GM18526 (cell line): ENCODE measurements around the gene TEX30.

Experiments
- POLR2A ChIP-seq: IDR thresholded peaks from 3 replicates; pipeline ENCODE4 v1.6.1; 2011; ENCODE audit not compliant: insufficient read length; ENCODE audit errors: extremely low read depth

The TEX30 gene

GRCh38 chr13:102773441-102774213 is at the start of gene TEX30:
Gene TEX30 (minus strand): TSS chr13:102773786. CDS start chr13:102770026, 3,760 bp downstream.
- peak; percentile 98 for TF ChIP-seq POLR2A

DNA sequence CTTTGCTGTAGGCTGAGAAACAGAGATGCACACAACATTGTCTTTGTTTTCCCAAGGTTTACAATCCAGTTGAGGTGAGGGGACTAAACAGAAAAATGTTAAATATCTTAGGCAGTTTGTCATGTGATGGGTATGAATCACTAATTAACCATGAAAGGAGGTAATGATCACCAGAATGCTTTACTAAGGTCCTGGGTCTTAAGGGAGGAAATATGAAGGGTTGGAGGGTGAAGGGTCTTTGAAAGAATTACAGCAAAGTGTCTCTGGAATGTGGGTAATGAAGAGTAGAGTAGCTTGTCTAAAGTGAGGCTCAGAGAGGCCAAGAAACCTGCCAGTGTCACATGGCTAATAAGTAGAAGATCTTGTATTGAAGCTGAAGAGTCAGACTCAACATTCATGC is 44.3 kb upstream of the TEX30 start:
- TF ChIP-seq POLR2A: no peak

DNA sequence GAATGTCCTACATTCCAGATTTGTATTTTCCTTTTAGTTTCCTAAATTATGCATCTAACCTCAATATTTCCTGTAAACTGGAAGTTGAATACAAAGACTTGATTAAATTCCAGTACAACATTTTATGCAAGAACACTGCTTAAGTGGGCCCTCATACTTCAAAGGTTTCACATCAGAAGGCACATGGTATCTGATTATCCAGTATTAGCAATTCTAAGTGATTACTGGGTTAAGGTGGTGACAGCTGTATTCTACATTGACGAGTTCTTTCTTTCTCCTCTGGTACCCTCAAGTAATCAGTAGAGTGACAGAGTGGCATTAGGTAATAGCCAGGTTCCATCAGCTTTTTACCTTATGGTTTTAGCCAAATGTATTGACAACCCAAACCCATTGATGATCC is 43.7 kb upstream of the TEX30 start:
- no peak for TF ChIP-seq POLR2A

GRCh38 chr13:102816708-102817107 is 43.1 kb upstream of the TEX30 start:
- TF ChIP-seq POLR2A: no peak

GRCh38 chr13:102815788-102816187 is 42.2 kb upstream of the TEX30 start:
- no peak for TF ChIP-seq POLR2A

DNA sequence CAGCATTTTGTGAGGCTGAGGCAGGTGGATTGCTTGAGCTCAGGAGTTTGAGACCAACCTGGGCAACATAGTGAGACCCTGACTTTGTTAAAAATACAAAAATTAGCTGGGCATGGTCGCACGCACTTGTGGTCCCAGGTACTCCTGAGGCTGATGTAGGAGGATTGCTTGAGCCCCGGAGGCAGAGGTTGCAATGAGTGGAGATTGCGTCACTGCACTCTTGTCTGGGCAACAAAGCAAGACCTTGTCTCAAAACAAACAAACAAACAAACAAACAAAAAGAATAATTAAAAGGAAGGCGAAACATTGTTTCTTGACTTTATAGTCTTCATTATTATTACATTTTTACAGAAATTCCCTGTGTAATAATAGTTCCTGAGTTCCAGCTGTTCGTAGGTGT is 41.2 kb upstream of the TEX30 start:
- no peak for TF ChIP-seq POLR2A

DNA sequence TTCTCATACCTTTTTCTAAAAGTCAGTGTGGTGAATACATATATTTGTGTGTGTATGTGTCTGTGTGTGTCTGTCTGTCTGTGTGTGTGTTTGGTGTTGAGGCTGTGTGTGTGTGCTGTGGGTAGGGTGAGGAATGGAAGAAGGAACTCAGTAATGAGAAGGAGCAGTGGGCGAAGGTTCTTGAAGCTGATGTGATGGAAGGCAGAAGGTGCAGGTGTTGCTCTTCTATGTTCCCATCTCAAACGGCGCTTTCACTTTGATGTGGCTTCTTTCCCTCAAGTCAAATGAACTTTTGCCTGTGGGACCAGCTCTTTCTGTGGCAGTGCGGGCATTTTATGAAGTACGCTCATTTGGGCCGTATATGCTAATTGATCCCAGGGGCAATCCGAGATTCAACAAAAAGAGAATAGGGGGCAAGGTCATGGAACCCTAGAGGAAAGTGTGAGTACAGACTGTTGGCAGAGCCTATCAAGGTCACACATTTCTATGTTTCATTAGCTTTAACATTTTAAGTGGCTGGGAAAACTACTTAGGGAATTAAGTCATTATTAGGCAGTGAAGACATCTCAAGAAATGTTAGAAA is 40.5 kb upstream of the TEX30 start:
- TF ChIP-seq POLR2A: no peak

- no peak for TF ChIP-seq POLR2A
These were observed 39.2 kb upstream of the TEX30 start for GRCh38 chr13:102812611-102813287.

DNA sequence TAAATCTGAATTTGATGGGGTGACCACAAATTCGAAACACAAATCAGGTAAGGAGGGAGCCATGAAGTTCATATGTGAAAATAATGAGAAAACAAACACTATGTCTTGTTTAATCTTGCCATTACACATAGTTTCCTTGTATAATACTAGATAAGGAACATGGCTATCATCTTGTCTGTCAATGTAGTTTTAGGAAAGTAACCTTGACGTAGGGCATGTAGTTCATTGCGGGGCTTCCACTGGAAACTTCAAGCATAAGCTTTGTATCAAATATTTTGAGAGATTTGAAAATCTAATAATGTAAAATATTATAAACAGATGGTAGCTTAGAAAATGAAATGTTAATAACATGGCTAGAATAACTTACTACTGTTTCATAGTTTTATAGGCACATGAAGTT is 34.1 kb upstream of the TEX30 start:
- no peak for TF ChIP-seq POLR2A

GRCh38 chr13:102805680-102806079 is 32.1 kb upstream of the TEX30 start:
- no peak for TF ChIP-seq POLR2A

DNA sequence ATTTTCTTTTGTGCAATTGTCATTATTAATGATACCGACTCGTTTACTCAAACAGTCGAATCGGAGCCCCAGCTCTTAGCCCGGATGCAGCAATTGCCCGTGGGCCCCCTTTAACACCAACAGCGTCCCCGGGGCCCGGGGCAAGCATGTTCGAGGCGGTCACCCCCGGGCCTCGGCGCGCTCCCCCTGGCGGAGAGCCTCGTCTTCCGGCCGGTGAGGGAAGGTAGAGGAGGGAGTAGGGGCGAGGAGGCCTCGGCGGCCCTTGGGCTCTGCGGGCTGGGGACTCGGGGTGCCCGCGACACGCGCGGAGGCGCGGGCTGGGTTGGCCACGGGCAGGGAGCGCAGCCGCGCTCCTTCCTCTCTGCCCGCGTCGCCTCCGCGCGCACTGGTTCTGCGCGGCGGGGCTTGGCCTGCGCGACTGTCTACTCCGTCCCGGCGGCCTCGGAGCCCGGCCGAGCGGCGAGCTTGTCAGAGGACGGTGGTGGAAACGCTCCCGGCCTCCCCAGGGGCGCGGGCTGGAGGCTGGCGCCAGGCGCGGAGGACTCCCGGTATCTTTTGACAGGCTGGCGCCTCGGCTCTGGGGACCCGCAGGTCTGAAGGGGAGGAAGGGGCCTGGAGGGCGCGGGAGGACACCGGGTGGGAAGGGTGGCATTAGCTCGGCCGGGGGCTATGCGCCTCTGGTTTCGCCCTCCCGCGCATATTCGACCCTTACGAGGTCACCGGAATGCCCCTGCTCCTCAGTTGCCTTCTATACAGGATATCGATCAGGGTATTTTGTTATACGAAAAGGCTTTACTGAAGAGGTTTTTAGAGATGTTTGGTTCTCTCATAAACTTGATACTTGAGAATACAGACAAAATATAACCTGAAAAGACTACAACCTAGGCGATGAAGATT is 26.8 kb upstream of the TEX30 start:
- TF ChIP-seq POLR2A: peak; percentile 58

- no peak for TF ChIP-seq POLR2A
These were observed 26.0 kb upstream of the TEX30 start for GRCh38 chr13:102799426-102800144.

DNA sequence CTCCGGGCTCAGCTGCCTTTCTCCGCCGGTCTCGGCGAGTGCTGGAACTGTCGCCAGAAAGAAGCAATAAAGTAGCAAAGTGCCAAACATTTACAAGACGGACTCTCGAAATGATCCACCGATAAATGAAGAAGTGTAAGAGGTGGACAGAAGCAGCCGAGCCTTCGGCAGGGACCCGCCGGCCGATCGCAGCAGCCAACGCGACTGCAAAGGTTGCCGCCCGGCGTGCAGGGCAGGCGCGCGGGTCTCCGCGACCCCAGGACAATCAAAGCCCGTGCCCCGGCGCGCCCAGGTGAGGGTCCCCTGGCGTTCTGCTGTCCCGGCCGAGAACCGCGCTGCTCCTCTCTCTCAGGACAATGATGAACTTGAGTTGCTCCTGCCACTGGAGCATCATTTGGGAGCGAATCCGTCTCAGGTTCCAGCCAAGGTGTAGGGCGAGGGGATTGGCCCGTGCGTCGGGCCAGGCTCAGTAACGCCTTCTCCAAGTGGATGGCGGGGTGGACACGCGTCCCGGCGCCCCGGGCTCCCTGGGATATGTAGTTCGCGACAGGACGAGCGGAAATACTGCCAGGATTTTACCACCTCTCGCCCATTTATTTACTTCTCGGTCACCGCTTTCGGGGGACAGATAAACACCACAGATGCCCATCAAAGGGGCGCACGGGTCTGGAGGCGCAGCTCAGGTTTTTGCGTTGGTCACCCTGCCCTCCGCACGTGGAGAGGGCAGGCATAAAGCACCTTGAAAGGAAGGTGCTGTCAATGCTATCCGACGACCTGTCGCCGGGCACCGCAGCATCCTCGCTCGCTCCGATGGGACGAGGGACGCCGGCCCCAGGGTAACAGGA is 25.2 kb upstream of the TEX30 start, which contains the start of the genes BIVM and POGLUT2:
Gene BIVM, plus strand, starts transcription at position 539 of the 845 bp plus-strand sequence. CDS start 8,149 bp downstream, outside the sequence.
Gene POGLUT2, minus strand, starts transcription at position 396 of the 845 bp plus-strand sequence. Its CDS starts 306 bp downstream, at position 90.
- peak; percentile 49 for TF ChIP-seq POLR2A

GRCh38 chr13:102793611-102794355 is 20.2 kb upstream of the TEX30 start:
- no peak for TF ChIP-seq POLR2A
